Measurements from ENCODE around the gene ABCA2. TPM values are rescaled to one million over a fixed set of nuclear protein-coding genes. Genes with fewer than 3 reads are reported as not detected.
"Not testable (repeated sequence)": the region's sequence is repeated elsewhere in the genome, so short reads cannot be mapped to it uniquely, and the experiment has no call there.

ABCA2 gene
- total RNA-seq, 1 experiment from 2014 or later, result 10.4 TPM

DNA sequence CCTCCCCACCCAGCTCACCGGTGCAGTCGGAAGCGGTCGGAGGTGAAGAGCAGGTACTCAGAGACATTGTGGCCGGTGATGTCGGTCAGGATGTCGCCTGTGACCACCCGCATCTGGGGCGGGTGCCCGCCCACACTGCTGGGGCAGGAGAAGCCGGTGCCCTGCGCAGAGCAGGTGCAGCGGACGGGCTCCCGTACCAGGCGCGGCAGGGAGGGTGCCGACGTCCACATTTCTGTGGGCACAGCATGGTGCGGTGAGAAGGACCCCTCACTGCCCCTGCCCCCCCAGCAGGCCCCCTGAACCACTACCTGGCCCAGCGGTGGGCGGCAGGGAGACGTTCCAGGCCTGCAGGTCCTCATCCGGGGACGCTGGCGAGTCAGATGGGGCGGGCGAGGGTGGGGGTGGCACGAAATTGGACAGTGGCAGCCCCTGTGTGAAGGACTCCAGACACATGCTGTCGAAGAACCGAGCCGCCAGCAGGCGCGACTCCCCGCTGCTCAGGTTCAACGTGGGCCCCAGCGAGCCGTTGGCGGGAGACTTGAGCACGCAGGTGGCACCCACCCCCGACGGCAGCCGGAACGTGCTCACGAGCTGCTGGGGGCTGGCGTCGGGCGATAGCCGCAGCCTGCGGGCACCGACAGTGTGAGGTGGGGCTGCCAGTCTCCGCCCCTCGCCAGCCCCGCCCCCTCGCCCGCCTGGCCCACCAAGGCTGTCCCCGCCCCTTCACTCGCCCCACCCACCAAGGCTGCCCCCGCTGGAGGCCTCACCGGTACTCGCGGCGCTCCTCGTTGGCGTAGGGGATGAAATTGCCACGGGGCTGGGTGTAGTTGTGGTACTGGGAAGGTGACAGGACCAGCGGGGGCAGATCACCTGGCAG lies 15.1 kb downstream of the ABCA2 start:
- peak; percentile 99 for DNase-seq
- H3K36me3 ChIP-seq (replicated peaks; ENCODE audit: control insufficient read depth, insufficient read depth, low read length), result no peaks in the 10 kb centered on the region
- no peak overlapping the region for H3K4me3 ChIP-seq (ENCODE audit: insufficient read depth, low read depth, low read length)
- no peaks in the 10 kb centered on the region; the same call in 1 of the 2 replicates for H3K27me3 ChIP-seq (ENCODE audit: control insufficient read depth, insufficient read depth, low read length)

DNA sequence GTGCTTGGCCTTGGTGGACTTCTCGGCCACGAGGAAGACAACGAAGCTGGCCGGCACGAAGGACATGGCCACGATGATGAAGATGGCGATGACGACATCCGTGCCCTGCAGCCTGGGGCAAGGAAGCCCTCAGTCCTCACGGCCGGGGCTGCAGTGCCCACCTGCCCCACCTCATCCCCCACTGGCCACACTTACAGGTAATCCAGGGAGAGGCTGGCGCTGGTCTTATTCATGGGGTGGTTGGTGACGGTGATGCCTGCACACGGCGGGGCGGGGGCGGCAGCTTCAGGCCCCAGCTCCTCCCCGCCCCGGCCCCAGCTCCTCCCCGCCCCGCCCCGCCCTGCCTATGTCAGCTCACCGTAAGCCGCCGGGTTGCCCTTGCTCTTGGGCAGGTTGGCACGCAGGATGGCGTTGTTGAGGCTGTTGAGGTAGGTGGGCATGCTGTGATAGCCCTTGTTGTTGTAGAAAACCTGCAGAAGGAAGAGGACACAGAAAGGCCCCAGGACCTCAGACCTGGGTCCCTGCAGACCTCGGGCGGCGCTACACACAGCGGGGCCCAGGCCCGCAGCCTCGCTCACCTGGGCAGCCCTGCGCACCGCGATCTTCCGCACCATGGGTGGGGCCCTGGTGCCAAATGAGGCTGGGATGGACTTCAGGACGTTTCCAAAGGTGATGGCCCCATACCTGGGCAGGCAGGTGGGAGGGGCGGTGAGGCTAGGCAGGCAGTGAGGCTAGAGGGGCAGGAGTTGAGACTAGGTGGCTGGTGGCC lies 15.9 kb downstream of the ABCA2 start:
- DNase-seq, result no peak
- Histone ChIP-seq H3K36me3 (replicated peaks; ENCODE audit: control insufficient read depth, insufficient read depth, low read length) (no peaks in the 10 kb centered on the region), H3K4me3 (ENCODE audit: insufficient read depth, low read depth, low read length) (no peak overlapping the region), H3K27me3 (ENCODE audit: control insufficient read depth, insufficient read depth, low read length) (no peaks in the 10 kb centered on the region; the same call in 1 of the 2 replicates)

DNA sequence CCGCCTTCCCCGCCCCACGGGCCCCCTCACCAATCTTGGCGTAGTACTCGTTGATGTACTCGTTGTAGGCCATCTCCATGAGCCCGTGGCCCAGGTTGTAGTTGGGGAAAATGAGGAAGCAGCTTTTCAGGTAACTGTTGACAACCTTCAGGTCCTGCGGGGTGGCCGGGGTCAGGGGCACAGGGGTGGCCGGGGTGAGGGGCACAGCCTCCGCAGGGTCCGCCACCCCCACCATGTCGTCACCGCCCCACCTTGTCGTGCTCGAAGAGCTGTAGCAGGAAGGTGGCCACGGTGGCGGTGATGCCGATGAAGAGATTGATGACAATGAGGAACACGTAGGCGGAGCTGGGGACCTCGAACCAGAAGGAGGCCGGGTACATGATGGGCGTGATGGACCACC lies 16.9 kb downstream of the ABCA2 start:
- Histone ChIP-seq H3K4me3 (ENCODE audit: insufficient read depth, low read depth, low read length) (no peak overlapping the region), H3K27me3 (ENCODE audit: control insufficient read depth, insufficient read depth, low read length) (no peaks in the 10 kb centered on the region; the same call in 1 of the 2 replicates), H3K36me3 (replicated peaks; ENCODE audit: control insufficient read depth, insufficient read depth, low read length) (no peaks in the 10 kb centered on the region)
- no peak for DNase-seq

DNA sequence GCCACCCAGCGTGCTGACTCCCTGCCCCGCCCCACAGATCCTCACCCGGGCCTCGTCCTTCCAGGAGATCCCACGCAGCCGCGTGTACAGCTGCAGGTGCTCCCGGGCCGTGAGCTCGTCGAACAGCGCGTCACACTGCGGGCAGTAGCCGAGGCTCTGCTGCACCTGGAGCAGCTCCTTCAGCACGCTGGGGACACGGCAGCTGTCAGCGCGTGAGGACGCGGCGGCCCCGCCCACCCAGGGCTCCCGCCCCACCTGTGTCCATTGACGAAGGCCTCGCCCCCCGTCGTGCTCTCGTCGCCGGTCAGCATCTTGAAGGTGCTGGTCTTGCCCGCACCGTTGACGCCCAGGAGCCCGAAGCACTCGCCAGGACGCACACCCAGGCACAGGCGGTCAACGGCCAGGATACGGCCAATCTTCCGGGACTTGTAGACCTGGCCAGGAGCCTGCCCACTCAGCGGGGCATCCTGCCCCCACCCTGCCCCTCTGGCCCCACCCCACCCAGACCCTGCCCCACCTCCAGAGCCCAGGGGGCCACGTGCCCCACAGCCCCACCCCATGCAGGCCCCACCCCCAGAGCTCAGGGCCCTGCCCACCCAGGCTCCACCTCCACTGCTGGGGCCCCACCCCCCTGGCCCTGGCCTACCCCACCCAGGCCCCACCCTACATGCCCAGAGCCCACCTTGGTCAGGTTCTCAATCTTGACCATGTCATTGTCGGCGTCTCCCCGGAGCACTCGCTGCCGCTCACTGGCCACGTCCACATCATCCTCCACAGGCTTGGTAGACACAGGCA lies 17.9 kb downstream of the ABCA2 start:
- no peak for DNase-seq
- H3K36me3 ChIP-seq (replicated peaks; ENCODE audit: control insufficient read depth, insufficient read depth, low read length), result no peaks in the 10 kb centered on the region
- H3K4me3 ChIP-seq (ENCODE audit: insufficient read depth, low read depth, low read length), result no peak overlapping the region
- no peaks in the 10 kb centered on the region; the same call in 1 of the 2 replicates for H3K27me3 ChIP-seq (ENCODE audit: control insufficient read depth, insufficient read depth, low read length)

DNA sequence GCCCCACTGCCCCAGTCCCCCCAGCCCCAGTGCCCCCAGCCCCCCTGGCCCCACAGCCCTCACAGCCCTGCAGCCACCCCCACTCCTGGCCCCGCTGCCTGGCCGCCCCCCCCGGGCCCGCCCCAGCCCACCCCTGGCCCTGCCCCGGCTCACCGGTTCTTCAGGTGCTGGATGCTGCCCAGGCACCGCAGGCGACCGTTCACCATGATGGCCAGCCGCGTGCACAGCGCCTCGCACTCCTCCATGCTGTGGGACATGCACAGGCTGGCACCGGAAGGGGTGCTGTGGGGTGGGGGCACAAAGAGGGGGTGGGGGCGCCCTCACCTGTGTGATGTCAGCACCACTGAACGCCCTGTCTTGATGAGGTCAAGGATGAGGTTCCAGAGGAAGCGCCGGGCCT lies 18.8 kb downstream of the ABCA2 start:
- no peaks in the 10 kb centered on the region; the same call in 1 of the 2 replicates for H3K27me3 ChIP-seq (ENCODE audit: control insufficient read depth, insufficient read depth, low read length)
- no peak overlapping the region for H3K4me3 ChIP-seq (ENCODE audit: insufficient read depth, low read depth, low read length)
- DNase-seq, result no peak
- no peaks in the 10 kb centered on the region for H3K36me3 ChIP-seq (replicated peaks; ENCODE audit: control insufficient read depth, insufficient read depth, low read length)

DNA sequence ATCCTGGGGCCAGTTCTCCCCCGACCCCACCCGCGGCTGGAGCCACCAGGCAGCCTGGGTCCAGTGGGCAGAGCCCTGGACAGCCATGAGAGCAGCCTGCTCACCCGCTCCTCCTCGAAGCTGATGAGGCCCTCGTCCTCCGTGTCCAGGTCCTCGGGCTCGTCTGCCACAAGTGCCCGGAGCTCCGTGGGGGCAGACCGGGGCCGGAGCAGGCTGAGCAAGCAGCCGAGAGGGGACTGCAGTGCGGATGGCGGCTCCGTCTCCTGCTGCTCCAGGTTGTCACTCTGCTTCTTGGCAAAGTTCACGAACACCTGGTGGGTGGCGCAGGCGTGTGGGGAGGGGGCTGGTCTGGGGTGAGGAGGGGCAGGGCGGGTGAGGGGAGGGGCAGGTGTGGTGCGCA lies 19.7 kb downstream of the ABCA2 start:
- Histone ChIP-seq H3K27me3 (ENCODE audit: control insufficient read depth, insufficient read depth, low read length) (no peaks in the 10 kb centered on the region; the same call in 1 of the 2 replicates), H3K36me3 (replicated peaks; ENCODE audit: control insufficient read depth, insufficient read depth, low read length) (no peaks in the 10 kb centered on the region), H3K4me3 (ENCODE audit: insufficient read depth, low read depth, low read length) (no peak overlapping the region)
- DNase-seq, result no peak

DNA sequence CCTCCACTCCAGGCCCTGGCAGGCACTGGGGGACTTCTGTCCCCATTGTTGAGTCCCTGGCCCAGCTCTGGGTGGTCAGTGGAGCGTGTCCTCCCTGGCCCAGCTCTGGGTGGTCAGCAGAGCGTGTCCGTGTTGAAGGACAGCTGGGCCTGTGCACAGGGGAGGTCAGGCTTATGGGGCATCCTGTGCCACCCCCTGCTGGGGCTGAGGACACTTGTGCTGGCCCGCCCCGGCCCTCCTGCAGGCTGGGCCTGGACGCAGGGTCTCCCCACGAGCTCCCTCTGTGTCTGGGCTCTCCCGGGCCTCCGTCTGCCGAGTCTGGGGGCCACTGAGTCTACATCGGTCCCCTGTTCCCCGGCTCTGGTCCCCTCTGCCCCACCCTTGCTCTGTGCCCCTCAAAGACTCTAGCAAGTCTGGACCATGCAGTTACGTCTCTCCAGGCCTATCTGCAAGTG lies 20.2 kb downstream of the ABCA2 start:
- H3K4me3 ChIP-seq (ENCODE audit: insufficient read depth, low read depth, low read length), result no peak overlapping the region
- H3K27me3 ChIP-seq (ENCODE audit: control insufficient read depth, insufficient read depth, low read length), result no peaks in the 10 kb centered on the region; the same call in 1 of the 2 replicates
- no peaks in the 10 kb centered on the region for H3K36me3 ChIP-seq (replicated peaks; ENCODE audit: control insufficient read depth, insufficient read depth, low read length)
- no peak for DNase-seq

DNA sequence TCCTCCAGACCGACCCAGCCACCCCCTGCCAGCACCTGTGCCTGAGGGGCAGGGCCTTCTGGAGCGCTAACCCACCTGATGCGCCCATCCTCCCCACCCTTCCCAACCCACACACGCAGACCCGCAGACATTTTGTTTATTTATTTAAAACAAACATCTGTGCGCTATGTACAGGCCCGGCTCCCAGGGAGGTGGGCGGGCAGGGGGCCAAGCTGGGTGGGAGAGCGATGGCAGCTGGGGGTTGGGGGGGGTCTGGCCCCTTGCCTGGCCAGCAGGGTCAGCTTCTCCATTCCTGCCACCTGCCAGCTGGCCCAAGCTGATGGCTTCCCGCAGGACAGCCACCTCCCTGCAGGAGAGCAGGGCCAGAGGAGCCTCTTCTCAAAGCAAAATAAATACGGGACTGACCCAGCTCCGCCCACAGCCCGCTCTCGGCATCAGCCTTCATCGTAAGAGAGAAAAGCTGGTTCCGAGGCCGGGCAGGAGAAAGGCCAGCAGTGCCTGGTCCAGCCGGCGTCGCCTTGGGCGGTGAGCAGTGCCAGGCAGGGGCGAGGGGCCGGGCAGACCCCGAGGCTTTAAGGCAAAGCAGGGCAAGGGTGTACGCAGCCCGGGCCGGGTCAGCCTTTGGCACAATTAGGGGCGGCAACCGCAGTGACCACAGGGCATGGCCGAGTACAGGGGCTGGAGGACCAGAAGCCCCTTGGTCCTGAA lies 20.8 kb downstream of the ABCA2 start:
- Histone ChIP-seq H3K4me3 (ENCODE audit: insufficient read depth, low read depth, low read length) (no peak overlapping the region), H3K27me3 (ENCODE audit: control insufficient read depth, insufficient read depth, low read length) (no peaks in the 10 kb centered on the region), H3K36me3 (replicated peaks; ENCODE audit: control insufficient read depth, insufficient read depth, low read length) (no peaks in the 10 kb centered on the region)
- DNase-seq, result no peak

DNA sequence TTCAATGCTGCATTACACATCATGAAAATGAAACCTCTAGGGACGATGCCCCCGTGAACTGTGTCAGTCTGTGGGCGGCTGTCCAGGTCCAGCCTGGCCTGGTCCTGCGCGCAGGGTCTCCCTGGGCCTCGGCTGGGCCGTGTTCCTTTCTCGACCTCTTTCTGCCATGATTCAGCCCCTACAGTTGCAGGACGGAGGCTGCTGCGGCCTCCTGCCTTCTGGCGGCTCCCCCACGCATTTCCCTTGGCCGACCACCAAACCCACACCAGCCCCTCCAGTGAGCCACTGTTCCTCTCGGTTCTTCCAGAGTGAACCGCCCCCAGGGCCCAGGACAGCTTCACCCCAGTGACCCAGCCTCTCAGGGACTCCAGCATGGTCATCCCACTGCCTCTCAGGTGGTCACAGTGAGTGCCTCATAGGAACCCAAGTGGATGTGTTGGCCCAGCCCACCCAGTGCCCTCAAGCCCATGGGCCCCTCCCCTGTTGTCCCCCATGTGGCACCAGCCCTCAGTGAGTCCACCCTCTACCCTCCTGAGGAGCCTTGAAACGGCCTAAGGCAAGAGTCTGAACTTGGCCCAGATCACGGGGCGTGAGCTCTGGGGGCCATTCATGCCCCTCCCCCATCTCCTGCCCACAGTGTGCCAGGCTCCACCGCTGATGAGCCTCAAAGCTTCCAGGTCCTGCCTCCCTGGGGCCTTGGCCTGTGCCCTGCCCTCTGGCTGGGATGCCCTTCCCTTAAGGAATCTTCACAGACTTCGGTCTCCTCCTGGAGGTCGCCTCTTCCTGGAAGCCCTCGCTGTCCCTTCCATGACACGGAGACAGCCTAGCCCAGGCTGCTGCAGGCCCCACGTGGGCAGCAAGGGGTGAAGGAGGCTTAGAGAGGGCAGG lies 21.7 kb downstream of the ABCA2 start:
- no peaks in the 10 kb centered on the region for H3K27me3 ChIP-seq (ENCODE audit: control insufficient read depth, insufficient read depth, low read length)
- no peaks in the 10 kb centered on the region for H3K36me3 ChIP-seq (replicated peaks; ENCODE audit: control insufficient read depth, insufficient read depth, low read length)
- DNase-seq, result no peak
- no peak overlapping the region for H3K4me3 ChIP-seq (ENCODE audit: insufficient read depth, low read depth, low read length)

DNA sequence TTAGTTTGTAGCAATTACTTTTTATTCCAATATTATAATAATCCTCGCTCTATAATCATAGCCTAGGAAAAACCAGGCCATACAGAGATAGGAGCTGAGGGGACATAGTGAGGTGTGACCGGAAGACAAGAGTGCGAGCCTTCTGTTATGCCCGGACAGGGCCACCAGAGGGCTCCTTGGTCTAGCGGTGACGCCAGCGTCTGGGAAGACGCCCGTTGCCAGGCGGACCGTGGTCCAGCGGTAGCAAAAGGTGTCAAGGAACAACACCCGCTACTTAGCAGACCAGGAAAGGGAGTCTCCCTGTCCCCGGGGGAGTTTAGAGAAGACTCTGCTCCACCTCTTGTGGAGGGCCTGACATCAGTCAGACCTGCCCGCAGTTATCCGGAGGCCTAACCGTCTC lies 23.8 kb downstream of the ABCA2 start:
- DNase-seq; H3K36me3 ChIP-seq (replicated peaks; ENCODE audit: control insufficient read depth, insufficient read depth, low read length); H3K27me3 ChIP-seq (ENCODE audit: control insufficient read depth, insufficient read depth, low read length); H3K4me3 ChIP-seq (ENCODE audit: insufficient read depth, low read depth, low read length): not testable (repeated sequence)

DNA sequence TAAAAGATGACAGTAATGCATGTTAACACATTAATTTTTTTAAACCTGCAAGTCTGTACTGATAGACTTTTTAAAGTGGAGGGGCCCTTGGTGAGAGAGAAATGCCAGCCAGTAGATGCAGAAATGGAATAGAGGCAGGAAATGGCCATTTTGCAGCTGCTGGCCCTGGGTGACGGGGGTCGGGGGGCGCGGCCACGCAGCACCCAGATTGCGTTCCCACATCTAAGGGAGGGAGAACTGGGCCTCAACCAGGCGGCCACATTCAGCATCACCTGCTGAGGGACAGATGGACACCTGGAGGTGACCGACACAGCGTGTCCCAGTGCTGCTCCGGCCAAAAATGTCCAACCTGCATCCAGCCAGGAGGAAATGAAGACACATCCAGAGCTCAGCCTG lies 25.4 kb downstream of the ABCA2 start:
- Histone ChIP-seq H3K36me3 (replicated peaks; ENCODE audit: control insufficient read depth, insufficient read depth, low read length) (no peaks in the 10 kb centered on the region), H3K27me3 (ENCODE audit: control insufficient read depth, insufficient read depth, low read length) (no peaks in the 10 kb centered on the region), H3K4me3 (ENCODE audit: insufficient read depth, low read depth, low read length) (no peak overlapping the region)
- no peak for DNase-seq

DNA sequence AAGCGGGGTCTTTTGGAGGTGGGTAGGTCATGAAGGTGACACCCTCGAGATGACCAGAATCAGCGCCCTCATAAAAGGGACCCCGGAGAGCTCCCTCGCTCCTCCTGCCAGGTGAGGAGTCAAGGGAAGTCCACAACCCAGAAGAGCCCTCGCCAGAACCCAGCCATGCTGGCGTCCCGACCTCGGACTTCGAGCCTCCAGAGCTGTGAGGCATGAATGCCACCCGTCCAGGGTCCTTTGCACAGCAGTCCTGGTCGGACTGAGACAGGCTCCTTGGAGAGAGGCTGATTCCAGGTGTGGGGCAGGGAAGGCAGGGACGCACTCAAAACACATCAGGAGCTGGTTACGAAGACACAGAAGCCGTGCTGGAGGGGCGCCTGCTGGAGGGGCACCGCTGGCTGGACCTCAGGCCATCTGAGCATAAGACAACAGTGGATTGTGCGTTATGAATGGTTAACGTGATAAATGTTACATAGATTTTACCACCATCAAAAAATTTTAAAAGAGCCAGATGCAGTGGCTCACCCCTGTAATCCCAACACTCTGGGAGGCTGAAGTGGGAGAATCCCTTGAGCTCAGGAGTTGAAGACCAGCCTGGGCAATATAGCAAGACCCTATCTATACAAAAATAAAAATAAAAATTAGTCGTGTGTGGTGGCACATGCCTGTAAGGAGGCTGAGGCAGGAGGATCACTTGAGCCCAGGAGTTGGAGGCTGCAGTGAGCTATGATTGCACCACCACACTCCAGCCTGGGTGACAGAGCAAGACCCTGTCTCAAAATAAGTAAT lies 26.0 kb downstream of the ABCA2 start:
- Histone ChIP-seq H3K4me3 (ENCODE audit: insufficient read depth, low read depth, low read length) (no peak overlapping the region), H3K36me3 (replicated peaks; ENCODE audit: control insufficient read depth, insufficient read depth, low read length) (no peaks in the 10 kb centered on the region)
- no peak for DNase-seq

More for the DNA sequence above, 26.0 kb downstream of the ABCA2 start:
- H3K27me3 ChIP-seq (ENCODE audit: control insufficient read depth, insufficient read depth, low read length), result no peaks in the 10 kb centered on the region

Data from H7 (cell line).